Glomerular visceral epithelial cell (primary cell): ENCODE data around the gene ST6GAL1.
"Not testable (repeated sequence)": the region's sequence is repeated elsewhere in the genome, so short reads cannot be mapped to it uniquely, and the experiment has no call there.

Experiments
- DNase-seq: peaks from one replicate; pipeline ENCODE4 v3.0.0-alpha.2; 2016; ENCODE audit errors: extremely low spot score

The ST6GAL1 gene

DNA sequence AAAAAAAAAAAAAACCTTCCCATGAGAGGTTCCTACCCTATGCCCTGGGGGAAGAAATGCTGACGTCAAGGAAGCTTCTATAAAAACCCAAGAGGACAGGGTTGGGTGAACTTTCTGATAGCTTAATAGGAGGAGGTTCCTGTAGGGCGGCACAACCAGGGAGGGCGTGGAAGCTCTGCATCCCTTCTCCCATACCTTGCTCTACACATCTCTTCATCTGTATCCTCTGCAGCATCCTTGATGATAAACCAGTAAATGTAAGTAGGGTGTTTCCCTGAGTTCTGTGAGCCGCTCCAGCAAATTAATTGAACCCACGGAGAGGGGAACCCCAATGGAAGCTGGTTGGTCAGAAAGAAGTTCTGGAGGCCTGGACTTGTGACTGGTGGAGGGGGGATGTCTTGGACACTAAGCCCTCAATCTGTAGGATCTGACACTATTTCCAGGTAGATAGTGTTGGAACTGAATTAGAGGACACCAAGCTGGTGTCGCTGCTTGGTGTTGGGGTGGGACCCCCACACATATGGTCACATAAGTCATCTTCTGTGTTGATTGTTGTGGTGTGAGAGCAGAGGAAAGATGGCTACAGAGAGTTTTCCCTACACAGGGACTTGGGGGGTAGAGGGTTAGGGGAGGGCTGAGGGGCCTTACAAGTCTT is 91.5 kb downstream of the ST6GAL1 start:
- no peak for DNase-seq

- DNase-seq, result no peak
These were observed 92.2 kb downstream of the ST6GAL1 start for GRCh38 chr3:187022403-187023029.

GRCh38 chr3:187023340-187023739 is 93.0 kb downstream of the ST6GAL1 start:
- DNase-seq, result not testable (repeated sequence)

DNA sequence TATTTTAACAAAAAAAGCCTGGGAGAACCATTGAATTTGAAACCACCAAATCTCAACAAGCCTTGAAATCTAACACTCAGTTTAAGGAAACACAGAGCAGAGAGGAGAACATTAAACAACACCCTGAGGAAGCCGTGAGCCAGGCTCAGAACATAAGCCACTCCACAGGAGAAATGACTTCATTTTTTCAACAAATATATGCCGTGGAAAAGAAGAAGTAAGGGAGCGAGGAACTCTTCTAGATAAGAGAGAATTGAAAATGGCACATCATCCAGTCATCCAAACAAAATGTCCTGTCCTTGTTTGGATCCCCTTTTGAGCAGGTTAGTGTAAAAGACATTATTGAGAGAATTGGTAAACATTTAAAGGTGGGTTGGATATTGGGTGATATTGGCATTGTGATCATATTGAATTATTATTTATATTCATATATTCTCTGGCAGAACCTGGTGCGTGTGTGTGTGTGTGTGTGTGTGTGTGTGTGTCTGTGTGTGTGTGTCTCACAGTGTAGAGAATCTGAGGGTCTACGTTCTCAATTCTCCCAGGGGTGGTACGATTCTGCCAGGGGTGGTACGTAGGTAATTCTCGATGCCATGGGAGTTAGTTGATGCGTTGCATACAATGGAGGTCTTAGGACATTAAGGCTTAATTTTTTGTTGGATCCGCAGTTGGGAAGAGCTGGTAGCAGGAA is 94.4 kb downstream of the ST6GAL1 start:
- DNase-seq, result no peak

- no peak for DNase-seq
These were observed 94.9 kb downstream of the ST6GAL1 start for GRCh38 chr3:187025254-187025655.

DNA sequence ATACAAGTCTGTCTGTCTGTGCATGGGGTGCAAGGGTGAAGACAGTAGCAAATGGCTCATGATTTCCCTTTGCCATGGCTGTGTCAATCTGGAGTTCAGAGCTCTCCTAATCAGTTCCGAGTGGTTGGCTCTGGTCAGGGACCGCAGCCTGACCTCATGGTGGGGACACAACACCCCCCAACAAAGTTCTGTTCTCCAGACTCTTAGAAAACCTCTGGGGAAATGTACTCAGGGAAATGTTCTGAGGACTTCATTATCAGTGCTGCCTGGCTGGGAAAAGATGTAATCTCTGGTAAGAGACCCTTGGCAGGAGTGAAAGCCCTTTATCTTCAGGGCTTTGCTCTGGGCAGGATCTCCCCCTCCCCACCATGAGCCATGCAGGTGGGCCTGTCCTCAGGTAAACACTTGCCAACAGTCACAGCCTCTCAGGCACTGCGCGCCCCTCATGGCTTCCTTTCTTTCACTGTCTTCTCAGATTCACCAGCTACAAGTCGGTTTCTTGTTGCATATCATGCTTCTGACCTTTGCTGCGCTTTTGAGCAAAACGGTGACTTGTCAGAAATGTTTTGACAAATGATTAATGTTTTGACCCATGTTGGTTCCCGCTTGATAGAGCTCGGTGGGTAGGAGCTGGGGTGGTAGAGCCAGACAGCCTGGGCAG is 95.5 kb downstream of the ST6GAL1 start:
- DNase-seq, result no peak

DNA sequence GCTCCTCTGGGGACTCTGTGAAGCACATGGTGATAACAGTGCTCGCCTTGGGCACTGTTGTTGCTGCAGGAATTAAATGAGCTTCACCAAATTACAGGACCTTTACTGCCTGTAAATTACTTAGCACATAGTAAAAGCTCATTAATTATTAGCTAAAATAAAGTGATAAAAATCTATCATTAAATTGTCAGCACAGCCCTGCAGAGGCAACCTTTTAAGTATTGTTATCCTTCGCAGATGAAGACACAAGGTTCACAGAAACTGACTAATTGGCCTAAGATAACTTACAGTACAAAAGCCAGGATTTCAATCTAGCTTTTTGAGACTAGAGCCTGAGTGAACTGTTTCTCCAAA is 96.0 kb downstream of the ST6GAL1 start:
- no peak for DNase-seq

GRCh38 chr3:187027531-187028278 is 97.4 kb downstream of the ST6GAL1 start:
- DNase-seq, result no peak

- DNase-seq, result no peak
These were observed 101.6 kb downstream of the ST6GAL1 start for GRCh38 chr3:187031934-187032333.

- DNase-seq, result no peak
These were observed 106.1 kb downstream of the ST6GAL1 start for GRCh38 chr3:187036394-187036793.

GRCh38 chr3:187039100-187039722 is 108.9 kb downstream of the ST6GAL1 start:
- DNase-seq, result no peak

DNA sequence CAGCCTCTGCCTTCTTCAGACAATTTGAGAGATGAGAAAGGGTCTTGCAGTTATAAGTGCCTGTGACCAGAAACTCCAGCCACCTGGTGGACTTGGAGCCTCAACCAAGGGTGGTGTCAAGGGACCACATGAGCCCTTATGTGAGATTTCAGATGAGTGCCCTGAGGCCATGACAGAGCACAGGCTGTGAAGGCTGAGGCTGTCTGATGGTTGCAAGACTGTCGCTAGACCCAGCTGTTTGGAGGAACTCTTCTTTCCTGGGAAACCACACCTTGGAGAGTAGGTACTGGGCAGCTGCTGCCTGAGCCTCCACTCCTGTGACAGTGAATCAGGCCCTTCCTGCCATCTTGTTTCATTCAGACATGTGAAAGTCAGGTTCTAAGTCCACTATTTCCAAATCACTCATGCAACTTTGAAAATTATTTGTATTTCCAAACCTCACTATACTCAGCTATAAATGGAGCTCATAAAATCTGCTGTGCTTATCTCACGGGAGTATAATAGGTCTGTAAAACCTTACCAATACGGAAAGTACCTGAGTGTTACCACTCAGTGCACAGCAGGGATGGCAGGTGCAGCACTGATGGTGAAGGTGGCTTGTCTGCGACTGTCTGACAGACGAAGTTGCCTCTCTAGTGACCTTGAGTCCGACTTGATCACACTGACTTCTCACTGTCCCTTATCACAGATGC is 109.5 kb downstream of the ST6GAL1 start:
- no peak for DNase-seq

GRCh38 chr3:187040516-187041361 is 110.4 kb downstream of the ST6GAL1 start:
- peak; percentile 46 for DNase-seq

DNA sequence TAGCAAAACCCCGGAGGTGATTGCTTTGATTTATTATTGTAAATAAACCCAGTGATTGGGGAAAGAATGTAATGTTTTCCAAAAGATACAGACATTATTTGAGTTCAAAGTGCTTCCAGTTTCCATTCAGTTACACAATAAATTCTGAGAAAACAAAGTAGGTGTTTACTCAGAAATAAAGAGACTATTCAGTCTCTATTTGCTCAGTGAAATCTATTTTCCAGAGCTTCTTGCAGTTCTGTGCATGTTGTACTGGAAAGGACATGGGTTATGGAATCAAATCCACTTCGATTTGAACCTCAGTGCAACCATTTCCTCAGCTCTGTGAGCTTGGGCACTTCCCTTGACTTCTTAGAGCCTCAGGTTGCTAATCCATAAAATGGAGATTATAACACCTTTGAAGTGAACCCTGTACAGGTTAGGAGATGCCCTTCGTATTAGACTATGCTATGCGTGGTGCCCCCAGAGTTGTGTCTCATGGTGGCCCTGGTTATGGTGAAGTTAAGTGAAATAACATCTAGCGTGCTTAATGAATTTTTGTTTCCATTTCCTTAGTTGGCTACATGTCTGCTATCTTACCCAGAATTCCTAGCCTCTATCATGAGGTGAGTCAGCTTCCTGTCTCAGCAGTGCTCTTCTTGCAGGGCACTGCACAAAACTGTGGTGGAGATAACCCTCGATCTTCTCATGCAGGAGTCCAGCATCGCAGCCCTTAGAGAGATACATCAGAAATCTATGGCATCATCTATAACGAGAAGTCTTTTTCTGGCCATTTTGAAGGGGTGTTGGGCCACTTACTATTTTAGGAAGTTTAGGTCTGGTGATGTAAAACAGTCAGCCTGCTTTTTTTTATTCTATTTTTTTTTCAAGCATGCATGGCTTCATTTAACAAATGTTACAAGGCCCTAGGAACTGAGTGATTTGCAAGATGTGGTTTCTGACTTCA is 111.3 kb downstream of the ST6GAL1 start:
- no peak for DNase-seq

- no peak for DNase-seq
These were observed 112.0 kb downstream of the ST6GAL1 start for GRCh38 chr3:187042346-187042745.

GRCh38 chr3:187042874-187043458 is 112.6 kb downstream of the ST6GAL1 start:
- DNase-seq, result no peak

- no peak for DNase-seq
These were observed 113.9 kb downstream of the ST6GAL1 start for GRCh38 chr3:187044206-187044605.

DNA sequence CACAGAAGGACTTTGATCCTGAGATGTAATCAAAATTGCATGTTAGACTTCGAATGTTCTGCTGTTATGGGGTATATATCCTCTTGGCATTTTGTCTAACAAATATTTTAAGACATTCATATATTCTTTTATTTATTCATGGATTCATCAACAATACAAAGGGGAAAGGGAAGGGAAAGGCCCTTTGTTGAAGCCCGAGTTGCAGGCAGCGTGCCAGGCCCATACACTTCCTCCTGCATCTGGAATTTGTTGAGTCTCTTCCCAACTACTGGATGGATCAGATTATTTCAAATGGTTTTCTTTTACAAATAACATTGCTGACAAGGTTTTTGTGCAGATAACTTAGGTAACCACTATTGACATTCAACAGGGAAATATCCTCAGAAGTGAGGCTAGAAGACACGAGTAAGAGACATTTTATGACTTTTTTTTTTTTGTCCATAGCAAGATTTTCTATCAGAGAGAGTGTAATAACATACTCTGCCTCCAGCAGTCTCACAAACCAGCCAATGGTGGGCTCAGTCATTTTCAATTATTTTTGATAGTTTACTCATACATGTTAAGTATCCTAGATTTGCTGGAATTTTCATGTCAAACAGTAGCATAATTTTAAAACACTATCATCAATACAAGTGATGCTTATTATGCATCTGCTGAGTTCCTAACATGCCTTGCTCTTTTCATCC is 114.7 kb downstream of the ST6GAL1 start:
- no peak for DNase-seq
